GM10266 (cell line): ENCODE results near the gene HOXA5.

Experiments
- DNase-seq: peaks from one replicate; pipeline ENCODE4 v3.0.0; 2012; ENCODE audit errors: extremely low spot score
- TF ChIP-seq, protein P1 (sequence below): IDR thresholded peaks from 2 replicates; pipeline ENCODE4 v1.5.1; 2012; ENCODE audit warnings: mild to moderate bottlenecking, low read depth; ENCODE audit not compliant: control insufficient read depth, insufficient read depth; ENCODE audit errors: missing control alignments

The HOXA5 gene

DNA sequence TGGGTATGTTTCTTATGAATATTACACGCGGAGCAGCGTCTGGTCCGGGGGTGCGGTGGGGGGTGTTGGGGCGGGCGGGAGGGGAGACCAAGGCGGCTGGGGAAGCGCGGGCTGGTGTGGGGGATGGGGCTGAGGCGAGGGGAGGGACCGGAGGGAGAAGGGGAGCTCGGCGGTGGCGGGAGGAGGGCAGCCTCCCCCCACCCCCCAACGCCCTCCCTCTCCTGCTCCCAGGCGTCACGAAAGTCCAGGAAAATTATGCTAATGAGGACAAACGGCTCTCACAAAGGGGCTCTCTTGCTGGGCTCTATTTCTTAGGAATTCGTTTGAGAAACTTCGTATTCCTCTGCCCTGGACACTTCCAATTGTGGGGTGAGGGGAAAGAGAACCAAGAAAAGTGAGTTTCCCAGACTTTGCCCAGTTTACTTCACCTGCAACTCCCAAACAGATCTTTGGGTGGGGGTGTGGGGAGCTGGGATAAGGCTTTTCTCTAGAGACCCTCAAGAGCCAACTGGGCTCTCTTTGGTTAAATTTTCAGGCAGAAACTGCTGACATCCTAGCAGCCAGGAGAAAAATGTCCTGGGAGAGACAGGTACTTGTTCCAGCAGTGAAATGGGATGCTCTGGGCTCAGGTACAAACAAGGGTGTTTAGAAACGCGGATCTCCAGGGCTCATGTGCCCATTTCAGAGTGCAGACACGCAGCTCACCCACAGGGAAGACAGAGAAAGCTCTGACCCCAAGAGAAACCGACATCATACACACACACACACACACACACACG is 29.3 kb downstream of the HOXA5 start:
- TF ChIP-seq, protein P1, sequence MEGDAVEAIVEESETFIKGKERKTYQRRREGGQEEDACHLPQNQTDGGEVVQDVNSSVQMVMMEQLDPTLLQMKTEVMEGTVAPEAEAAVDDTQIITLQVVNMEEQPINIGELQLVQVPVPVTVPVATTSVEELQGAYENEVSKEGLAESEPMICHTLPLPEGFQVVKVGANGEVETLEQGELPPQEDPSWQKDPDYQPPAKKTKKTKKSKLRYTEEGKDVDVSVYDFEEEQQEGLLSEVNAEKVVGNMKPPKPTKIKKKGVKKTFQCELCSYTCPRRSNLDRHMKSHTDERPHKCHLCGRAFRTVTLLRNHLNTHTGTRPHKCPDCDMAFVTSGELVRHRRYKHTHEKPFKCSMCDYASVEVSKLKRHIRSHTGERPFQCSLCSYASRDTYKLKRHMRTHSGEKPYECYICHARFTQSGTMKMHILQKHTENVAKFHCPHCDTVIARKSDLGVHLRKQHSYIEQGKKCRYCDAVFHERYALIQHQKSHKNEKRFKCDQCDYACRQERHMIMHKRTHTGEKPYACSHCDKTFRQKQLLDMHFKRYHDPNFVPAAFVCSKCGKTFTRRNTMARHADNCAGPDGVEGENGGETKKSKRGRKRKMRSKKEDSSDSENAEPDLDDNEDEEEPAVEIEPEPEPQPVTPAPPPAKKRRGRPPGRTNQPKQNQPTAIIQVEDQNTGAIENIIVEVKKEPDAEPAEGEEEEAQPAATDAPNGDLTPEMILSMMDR: no peak
- DNase-seq: no peak

DNA sequence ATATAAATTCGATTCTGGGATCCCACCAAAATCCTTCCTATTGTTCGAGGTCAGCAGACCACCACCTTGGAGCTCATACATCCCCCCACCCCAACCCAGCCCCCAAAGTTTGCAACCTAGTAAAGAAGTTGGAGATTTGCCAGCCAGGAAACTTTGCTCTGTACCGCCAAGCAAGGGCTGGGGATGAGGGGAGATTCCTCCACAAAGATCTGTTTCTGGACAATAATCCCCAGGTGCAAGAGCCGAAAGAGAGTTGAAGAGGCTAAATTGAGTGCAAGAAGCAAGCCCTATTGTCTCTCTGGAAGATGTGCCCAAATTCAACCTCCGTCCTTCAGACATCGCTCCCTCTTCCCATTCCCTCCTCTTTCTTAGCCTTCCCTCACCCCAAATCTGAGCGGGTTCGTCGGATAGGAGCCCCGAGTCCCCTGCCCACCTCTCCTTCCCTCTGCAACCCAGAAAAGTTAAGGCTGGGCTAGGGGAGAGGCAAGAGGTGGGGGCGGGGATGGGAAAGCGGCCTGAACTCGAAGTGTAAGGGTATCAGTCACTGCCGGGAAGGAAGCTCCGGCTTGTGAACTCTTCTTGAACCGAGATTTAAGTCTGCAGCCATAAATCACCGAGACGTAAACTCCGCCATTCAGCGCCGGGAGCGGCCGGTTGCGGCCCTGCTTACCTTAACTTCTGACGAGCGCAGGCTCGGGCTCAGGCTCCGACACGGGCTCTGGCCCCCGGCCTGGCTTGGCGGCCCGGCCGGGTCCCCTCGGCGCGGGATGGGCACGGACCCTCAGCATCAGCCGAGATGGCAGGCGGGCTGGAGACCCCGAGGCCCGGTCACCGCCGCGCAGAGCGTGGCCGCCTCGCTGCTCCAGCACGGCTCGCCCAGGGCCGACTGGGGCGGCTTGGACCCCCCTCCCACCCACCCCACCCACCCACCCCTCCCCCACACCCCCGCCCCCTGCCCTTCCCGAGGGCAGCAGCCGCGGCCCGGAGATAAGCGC is 30.2 kb downstream of the HOXA5 start:
- TF ChIP-seq, protein P1: no peak
- DNase-seq: no peak

DNA sequence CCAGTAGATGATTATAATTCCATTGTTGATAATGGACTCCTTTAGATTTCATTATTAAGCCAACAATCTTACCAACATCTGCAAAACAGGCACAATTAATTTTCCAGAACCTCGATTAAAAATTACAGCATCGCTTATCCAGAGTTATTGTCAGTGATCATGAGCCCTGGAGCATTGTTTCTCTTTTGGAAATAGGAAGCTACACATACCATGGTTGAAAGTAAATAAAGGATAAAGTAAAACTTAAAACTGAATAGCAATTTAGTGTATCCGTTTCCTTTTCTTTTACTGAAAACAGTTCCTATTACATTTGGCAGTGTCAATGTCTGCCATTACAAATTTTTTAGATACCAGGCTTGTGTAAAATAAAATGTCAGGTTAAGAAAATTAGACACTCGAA is 31.1 kb downstream of the HOXA5 start:
- DNase-seq: no peak

DNA sequence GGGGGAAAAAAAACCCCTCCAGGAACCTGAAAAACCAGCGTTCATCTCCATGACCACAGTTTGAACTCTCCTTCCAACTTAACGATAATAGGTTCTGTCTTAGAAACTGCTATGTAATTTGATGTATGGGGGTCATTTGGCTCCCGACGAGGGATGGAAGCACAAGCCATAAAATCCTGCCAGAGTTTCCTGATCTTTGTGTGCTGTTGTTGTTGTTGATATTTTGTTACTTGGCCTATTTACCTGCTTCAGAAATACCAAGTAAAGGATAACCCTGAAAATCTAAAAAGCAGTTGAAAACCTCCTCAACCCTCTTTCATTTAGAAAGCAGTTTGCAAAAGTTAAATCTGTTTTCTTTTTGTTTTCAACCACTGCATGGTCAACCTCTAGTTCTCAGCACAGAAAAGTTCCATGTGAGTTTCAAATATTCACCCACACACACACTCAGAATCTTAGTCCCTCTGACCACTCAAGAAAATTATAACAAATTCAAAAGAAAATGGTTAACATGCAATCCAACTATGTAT is 31.7 kb downstream of the HOXA5 start:
- no peak for DNase-seq
- TF ChIP-seq, protein P1: no peak

More for the DNA sequence above, 31.1 kb downstream of the HOXA5 start:
- TF ChIP-seq, protein P1: no peak

DNA sequence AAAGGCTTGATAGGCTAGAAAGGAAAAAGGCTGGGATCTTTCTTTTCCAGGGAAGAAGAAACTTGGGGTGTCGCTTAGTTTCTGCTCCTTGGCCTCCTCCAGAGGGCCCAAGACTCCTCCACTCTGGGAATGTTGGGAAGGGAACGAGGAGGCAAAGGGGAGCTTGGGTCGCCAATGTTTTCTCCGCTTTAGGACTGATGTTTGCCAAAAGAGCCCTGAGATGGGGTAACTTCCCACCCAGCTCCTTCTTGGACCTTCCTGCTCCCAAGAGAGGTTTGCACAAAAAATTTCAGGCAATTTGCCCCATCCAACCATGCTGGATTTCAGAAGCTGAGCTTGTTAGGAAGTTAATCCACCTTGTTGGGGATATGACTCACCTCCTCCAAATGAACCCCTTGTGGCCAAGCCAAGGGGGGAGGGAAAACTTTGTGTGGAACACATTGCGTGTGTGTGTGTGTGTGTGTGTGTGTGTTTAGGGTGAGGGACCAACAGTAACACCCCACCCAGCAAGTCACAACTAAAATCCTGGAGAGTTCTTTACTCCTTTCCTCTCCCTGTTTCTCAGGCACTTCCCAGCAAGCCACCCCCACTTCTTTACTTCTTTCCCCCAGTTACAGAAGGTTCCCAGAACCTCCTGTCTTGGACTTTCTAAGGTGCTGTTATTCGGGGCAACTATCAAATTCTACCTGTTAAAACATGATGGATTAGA is 32.3 kb downstream of the HOXA5 start:
- TF ChIP-seq, protein P1: no peak
- no peak for DNase-seq

DNA sequence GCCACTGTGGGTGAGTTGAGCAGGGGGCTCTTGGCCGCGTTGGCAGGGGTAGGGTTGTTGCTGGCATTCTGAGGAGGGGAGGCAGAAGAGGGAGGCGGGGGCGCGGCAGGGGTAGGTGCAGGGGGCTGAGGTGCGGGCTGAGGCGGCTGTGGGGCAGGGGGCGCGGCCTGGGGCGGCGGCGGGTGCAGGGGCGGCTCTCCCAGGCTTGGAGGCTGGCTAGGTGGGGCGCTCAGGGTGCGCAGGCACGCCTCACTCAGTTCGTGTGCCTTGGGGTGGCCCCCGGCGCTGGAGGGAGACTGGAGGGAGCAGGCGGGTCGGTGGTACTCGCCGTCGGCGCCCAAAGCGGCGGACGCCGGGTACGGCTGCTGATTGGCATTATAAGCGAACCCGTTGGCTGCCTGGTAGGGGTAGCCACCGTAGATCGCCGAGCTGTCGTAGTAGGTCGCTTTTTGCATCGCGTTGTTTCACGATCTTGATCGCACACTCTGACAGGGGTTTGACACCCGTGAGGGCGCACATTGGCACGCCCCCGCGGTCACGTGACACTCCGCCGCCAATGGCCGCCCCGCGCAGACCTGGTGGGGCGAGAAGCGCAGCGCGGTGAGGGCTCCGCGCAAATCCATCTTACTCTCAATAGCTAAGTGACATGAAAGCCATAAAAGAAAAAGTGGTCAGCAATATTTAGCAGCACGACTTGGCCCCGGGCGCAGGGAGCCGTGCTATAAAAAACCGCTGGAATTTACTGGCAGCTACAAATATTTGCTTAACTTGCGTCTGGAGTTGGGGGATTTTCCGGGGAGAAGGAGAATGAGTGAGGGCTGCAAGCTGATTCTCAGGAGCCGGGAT is 33.1 kb downstream of the HOXA5 start:
- TF ChIP-seq, protein P1: no peak
- DNase-seq: no peak
